Natural killer cell (primary cell): ENCODE results near the gene CTSF. TPM values are rescaled to one million over a fixed set of nuclear protein-coding genes. Genes with fewer than 3 reads are reported as not detected.

Experiments
- ATAC-seq, 3 donors: fragments of 150-1000 bp in 2 of 3; fragments of 200-7000 bp in 1 of 3; cut with Tn5 transposase; 1 replicate in 1 of 3; 2 replicates in 2 of 3; pipeline ENCODE4 v1.10.0; 2021; ENCODE audit warnings: mild to moderate bottlenecking in 2 of 3, moderate library complexity in 2 of 3
- DNase-seq, 2 donors: peaks; one replicate each; pipeline versions ENCODE4 v3.0.0 to v3.0.0-alpha.2; 2013 to 2021; ENCODE audit warnings: mixed read lengths in 1 of 2
- H3K27ac ChIP-seq: one replicate; pipeline ENCODE4 v1.5.1; 2013; ENCODE audit warnings: mild to moderate bottlenecking, low read length
- H3K27me3 ChIP-seq: one replicate; pipeline ENCODE4 v1.6.1; 2013; ENCODE audit warnings: low read length; ENCODE audit not compliant: control insufficient read depth, insufficient read depth
- H3K36me3 ChIP-seq: one replicate; pipeline ENCODE4 v1.6.1; 2013; ENCODE audit warnings: low read length; ENCODE audit not compliant: control insufficient read depth, insufficient read depth
- H3K4me1 ChIP-seq: one replicate; pipeline ENCODE4 v1.6.1; 2013; ENCODE audit warnings: low read length; ENCODE audit not compliant: control insufficient read depth, insufficient read depth
- H3K4me3 ChIP-seq: one replicate; pipeline ENCODE4 v1.5.1; 2013; ENCODE audit warnings: low read length
- H3K9me3 ChIP-seq: one replicate; pipeline ENCODE4 v1.6.1; 2013; ENCODE audit warnings: low read length; ENCODE audit not compliant: control insufficient read depth, insufficient read depth
- H3K27ac Mint-ChIP-seq, 2 donors: one replicate each; pipeline ENCODE4 v1.8.0; 2022; ENCODE audit warnings: mild to moderate bottlenecking in 2 of 2, mixed read lengths in 2 of 2, moderate library complexity in 1 of 2
- H3K27me3 Mint-ChIP-seq, 2 donors: one replicate each; pipeline ENCODE4 v1.8.0; 2022; ENCODE audit warnings: low read depth in 2 of 2, mixed read lengths in 2 of 2
- H3K36me3 Mint-ChIP-seq: one replicate; pipeline ENCODE4 v1.8.0; 2022; ENCODE audit warnings: mixed read lengths
- H3K4me1 Mint-ChIP-seq, 2 donors: one replicate each; pipeline ENCODE4 v1.8.0; 2022; ENCODE audit warnings: mixed read lengths in 2 of 2
- H3K4me3 Mint-ChIP-seq: one replicate; pipeline ENCODE4 v1.8.0; 2022; ENCODE audit warnings: mild to moderate bottlenecking, moderate library complexity, mixed read lengths
- H3K9me3 Mint-ChIP-seq, 2 donors: one replicate each; pipeline ENCODE4 v1.8.0; 2022; ENCODE audit warnings: mixed read lengths in 2 of 2
- CTCF ChIP-seq: fragments of 200-600 bp; IDR thresholded peaks from one replicate; pipeline ENCODE4 v1.8.0; 2022; ENCODE audit warnings: antibody characterized with exemption
- WGBS: methylation state at CpG from one replicate; pipeline ENCODE4 v1.1.7; 2013; ENCODE audit warnings: missing lambda C conversion rate; ENCODE audit not compliant: insufficient coverage; 5-methylcytosine and 5-hydroxymethylcytosine counted together
- intact Hi-C: fragments of 100-400 bp; cut with micrococcal nuclease; formaldehyde crosslinking; loops from one replicate; pipeline ENCODE4 v1.14.2; 2022
- total RNA-seq, 4 donors: library from RNA; stranded (reverse); fragments of 120-200 nt in 1 of 4; gene quantifications; one replicate each; pipeline versions ENCODE4 v1.2.3 to v1.2.4, GENCODE V29; 2013 to 2022

The CTSF gene
- 10 to 100 TPM; 17.1 to 27.0 (median 24.8) TPM for total RNA-seq
- total RNA-seq (2013), result 13.7 TPM

- 5% methylated on average over 77 of the region's 77 CpGs for WGBS
- ATAC-seq, result peak; percentile 70 to 98 (median 97)
- peak; percentile 71 to 81 for DNase-seq
- Mint-ChIP-seq H3K4me3 (peak within 1 kb of the TSS; percentile 85), H3K9me3 (no peaks in the 10 kb centered on the region), H3K27me3 (no peaks in the 10 kb centered on the region), H3K36me3 (no peaks in the 10 kb centered on the region), H3K4me1 (peaks cover 4 to 9% of the 10 kb centered on the region in 2 donors), H3K27ac (peak within 1 kb of the TSS; percentile 41 to 71)
- intact Hi-C loops, result no loop called here
- Histone ChIP-seq H3K36me3 (no peaks in the 10 kb centered on the region), H3K9me3 (no peaks in the 10 kb centered on the region), H3K27me3 (no peaks in the 10 kb centered on the region), H3K4me1 (peaks cover 13% of the 10 kb centered on the region), H3K27ac (no peak within 1 kb of the TSS), H3K4me3 (peak within 1 kb of the TSS; percentile 28)
- TF ChIP-seq CTCF, result no peak
Observed at GRCh38 chr11:66568124-66568916, at the start of gene CTSF. Gene CTSF, minus strand, starts transcription at chr11:66568606. Its CDS starts 120 bp downstream, at chr11:66568486.

DNA sequence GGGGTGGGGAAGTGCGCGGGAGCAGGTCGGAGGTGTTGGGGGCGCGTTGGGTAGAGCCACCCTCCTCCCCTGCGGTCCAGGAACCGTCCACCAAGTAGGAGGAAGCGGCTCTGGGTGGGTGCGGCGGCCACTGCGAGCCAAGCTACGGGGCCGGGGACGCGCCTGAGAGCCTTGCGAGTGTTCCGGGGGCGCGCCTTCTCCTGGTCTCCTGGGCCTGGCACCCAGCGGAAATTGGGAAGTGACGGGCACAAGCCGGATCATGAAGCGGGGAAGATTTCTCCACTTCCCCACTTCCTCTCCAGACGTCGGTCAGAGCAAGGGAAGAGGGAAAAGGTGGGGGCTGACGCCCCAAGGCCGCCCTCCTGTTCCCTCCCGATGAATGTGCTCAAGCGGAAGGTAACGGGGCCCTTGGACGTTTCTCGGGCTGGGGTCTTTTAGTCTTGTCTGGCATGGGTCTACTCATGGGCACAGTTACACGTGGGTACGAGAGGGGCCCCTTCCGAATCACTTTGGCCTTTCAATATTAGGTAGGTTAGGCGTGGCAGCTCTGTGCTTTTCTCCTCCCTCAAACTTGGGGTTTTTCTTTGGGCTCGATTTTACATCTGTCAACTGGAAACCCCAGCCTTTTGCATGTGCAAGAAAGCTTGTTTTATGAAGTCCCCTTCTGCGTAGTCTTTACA lies 48.9 kb upstream of the CTSF start:
- Histone ChIP-seq H3K36me3 (peaks cover 6% of the 10 kb centered on the region), H3K9me3 (no peaks in the 10 kb centered on the region), H3K27me3 (no peaks in the 10 kb centered on the region), H3K27ac (peak overlapping the region; percentile 95), H3K4me3 (peak overlapping the region; percentile 94), H3K4me1 (peaks cover 53% of the 10 kb centered on the region)
- DNase-seq (peak in 1 of 2 donors; percentile 75), ATAC-seq (peak in 1 of 3 donors; percentile 3)
- no peaks in the 10 kb centered on the region for H3K27me3 Mint-ChIP-seq
- H3K36me3 Mint-ChIP-seq, result no peaks in the 10 kb centered on the region
- H3K4me3 Mint-ChIP-seq, result peak overlapping the region; percentile 99
- H3K9me3 Mint-ChIP-seq, result no peaks in the 10 kb centered on the region
- under 1% methylated on average over 38 of the region's 38 CpGs for WGBS
- peaks cover 53 to 54% of the 10 kb centered on the region in 2 donors for H3K4me1 Mint-ChIP-seq
- TF ChIP-seq CTCF, result no peak
- peak overlapping the region; percentile 99 to 100 for H3K27ac Mint-ChIP-seq
- intact Hi-C loops, result no loop called here

GRCh38 chr11:66616379-66617154 lies 48.2 kb upstream of the CTSF start, which contains the start of gene RBM14:
Gene RBM14, plus strand, starts transcription at chr11:66616630. Its CDS starts 91 bp downstream, at chr11:66616721.
- peaks cover 6% of the 10 kb centered on the region for H3K36me3 ChIP-seq
- no peaks in the 10 kb centered on the region for H3K36me3 Mint-ChIP-seq
- no peaks in the 10 kb centered on the region for H3K27me3 Mint-ChIP-seq
- no peaks in the 10 kb centered on the region for H3K27me3 ChIP-seq
- TF ChIP-seq CTCF, result no peak
- H3K9me3 Mint-ChIP-seq, result no peaks in the 10 kb centered on the region
- ATAC-seq (peak; percentile 79 to 94 (median 86)), DNase-seq (peak; percentile 99)
- H3K4me3 ChIP-seq, result peak within 1 kb of the TSS; percentile 94
- peaks cover 47% of the 10 kb centered on the region for H3K4me1 ChIP-seq
- peak within 1 kb of the TSS; percentile 99 to 100 for H3K27ac Mint-ChIP-seq
- under 1% methylated on average over 90 of the region's 90 CpGs for WGBS
- intact Hi-C loops, result loop anchor here (1.0 kb wide), 4 partner anchors 22 to 70 kb away; partner anchors contain the start of genes ACTN3, CCDC87, CCS and RBM4
- peaks cover 45 to 46% of the 10 kb centered on the region in 2 donors for H3K4me1 Mint-ChIP-seq
- peak within 1 kb of the TSS; percentile 99 for H3K4me3 Mint-ChIP-seq
- no peaks in the 10 kb centered on the region for H3K9me3 ChIP-seq
- peak within 1 kb of the TSS; percentile 95 for H3K27ac ChIP-seq
